Left lung (tissue), 10 donors: ENCODE data around the gene CLDN7. TPM values are rescaled to one million over a fixed set of nuclear protein-coding genes. Genes with fewer than 3 reads are reported as not detected.
A peak's percentile ranks its signal among the peaks of the same experiment; 100 is the strongest.

Source experiments
- ATAC-seq: fragments of 200-7000 bp; cut with Tn5 transposase; one replicate; pipeline ENCODE4 v1.9.1; 2020; ENCODE audit warnings: moderate library complexity
- DNase-seq, 4 donors: peaks; one replicate each; pipeline ENCODE4 v3.0.0-alpha.2; 2013 to 2020
- H3K27ac ChIP-seq, 2 donors: fragments of 200-600 bp; sonication (generic) in 1 of 2; one replicate each; pipeline versions ENCODE4 v1.5.0 to v1.8.0; 2020 to 2021
- H3K27me3 ChIP-seq, 2 donors: fragments of 200-600 bp; sonication (generic) in 1 of 2; one replicate each; pipeline versions ENCODE4 v1.5.0 to v1.8.0; 2020 to 2021
- H3K36me3 ChIP-seq, 2 donors: fragments of 200-600 bp; sonication (generic) in 1 of 2; one replicate each; pipeline versions ENCODE4 v1.5.0 to v1.8.0; 2020 to 2021
- H3K4me1 ChIP-seq, 2 donors: fragments of 200-600 bp; one replicate each; pipeline ENCODE4 v1.8.0; 2021
- H3K4me3 ChIP-seq, 2 donors: fragments of 200-600 bp; sonication (generic) in 1 of 2; one replicate each; pipeline versions ENCODE4 v1.5.0 to v1.8.0; 2020 to 2021; ENCODE audit warnings: mild to moderate bottlenecking in 1 of 2
- H3K9me3 ChIP-seq, 2 donors: fragments of 200-600 bp; sonication (generic) in 1 of 2; one replicate each; pipeline versions ENCODE4 v1.5.0 to v1.8.0; 2020 to 2021
- intact Hi-C, 2 donors: fragments of 100-400 bp; cut with DNase I; formaldehyde crosslinking; loops; one replicate each; pipeline versions ENCODE4 v1.11.2 to v1.14.2; 2022
- polyA plus RNA-seq, 6 donors: library from polyadenylated mRNA; unstranded; fragments of 120-200 nt; gene quantifications; one replicate each; pipeline ENCODE4 v1.2.1, GENCODE V29; 2013; ENCODE audit not compliant: insufficient read length in 6 of 6
- total RNA-seq, 2 donors: library from RNA; stranded (reverse); fragmentation: NEBNext Ultra II Directional; extraction: Animal tissue kit (Norgen Biotek cat#: 25700); gene quantifications; one replicate each; pipeline ENCODE4 v1.2.1, GENCODE V29; 2021
- TF ChIP-seq, protein P1 (sequence below), 2 donors: fragments of 200-600 bp; sonication (generic) in 1 of 2; IDR thresholded peaks; one replicate each; pipeline versions ENCODE4 v1.5.0 to v1.8.0; 2021; ENCODE audit warnings: antibody characterized with exemption in 2 of 2
- donor health status: DM: no; HTN: yes; CAD: no.
- donor health status: DM: no; HTN: no; CAD: no.

CLDN7 gene
- total and polyA plus RNA-seq, 8 donors: 26.0 to 197 (median 36.5) TPM

DNA sequence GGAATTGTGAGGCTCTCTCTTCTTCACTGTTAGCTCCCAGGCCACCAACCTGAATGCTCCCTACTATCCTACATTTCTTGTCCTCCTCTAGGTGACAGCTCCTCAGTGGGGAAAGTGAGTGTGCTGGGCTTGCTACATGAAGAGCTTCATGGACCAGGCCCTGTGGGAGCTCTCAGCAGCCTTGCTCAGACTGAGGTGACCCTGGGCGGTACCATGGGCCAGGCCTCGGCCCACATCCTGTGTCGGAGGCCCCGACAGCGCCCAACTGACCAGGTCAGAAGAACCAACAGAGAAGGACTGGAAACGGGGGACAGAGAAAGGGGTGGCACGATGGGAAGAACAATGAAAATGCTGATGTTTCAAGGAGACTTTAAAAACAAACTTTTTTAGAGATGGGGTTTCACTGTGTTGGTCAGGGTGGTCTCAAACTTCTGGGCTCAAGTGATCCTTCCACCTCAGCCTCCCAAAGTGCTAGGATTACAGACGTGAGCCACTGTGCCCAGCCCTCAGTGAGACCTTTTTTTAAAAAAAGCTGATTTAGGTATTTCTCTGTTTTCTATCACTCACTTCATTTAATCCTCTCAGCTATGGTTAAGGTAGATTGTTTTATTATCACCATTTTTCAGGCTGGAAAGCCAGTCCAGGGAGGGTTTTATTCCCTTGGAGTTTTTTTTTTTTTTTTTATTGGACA is 5.4 kb downstream of the CLDN7 start:
- peak in 1 of 4 donors; percentile 62 for DNase-seq
- Histone ChIP-seq H3K36me3 (peaks cover 0 to 65% of the 10 kb centered on the region in 2 donors), H3K9me3 (no peaks in the 10 kb centered on the region), H3K27me3 (peaks cover 2 to 17% of the 10 kb centered on the region in 2 donors), H3K27ac (no peak overlapping the region), H3K4me3 (no peak overlapping the region), H3K4me1 (peaks cover 9 to 38% of the 10 kb centered on the region in 2 donors)
- TF ChIP-seq, protein P1, sequence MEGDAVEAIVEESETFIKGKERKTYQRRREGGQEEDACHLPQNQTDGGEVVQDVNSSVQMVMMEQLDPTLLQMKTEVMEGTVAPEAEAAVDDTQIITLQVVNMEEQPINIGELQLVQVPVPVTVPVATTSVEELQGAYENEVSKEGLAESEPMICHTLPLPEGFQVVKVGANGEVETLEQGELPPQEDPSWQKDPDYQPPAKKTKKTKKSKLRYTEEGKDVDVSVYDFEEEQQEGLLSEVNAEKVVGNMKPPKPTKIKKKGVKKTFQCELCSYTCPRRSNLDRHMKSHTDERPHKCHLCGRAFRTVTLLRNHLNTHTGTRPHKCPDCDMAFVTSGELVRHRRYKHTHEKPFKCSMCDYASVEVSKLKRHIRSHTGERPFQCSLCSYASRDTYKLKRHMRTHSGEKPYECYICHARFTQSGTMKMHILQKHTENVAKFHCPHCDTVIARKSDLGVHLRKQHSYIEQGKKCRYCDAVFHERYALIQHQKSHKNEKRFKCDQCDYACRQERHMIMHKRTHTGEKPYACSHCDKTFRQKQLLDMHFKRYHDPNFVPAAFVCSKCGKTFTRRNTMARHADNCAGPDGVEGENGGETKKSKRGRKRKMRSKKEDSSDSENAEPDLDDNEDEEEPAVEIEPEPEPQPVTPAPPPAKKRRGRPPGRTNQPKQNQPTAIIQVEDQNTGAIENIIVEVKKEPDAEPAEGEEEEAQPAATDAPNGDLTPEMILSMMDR (IDR thresholded peaks at IDR 0.05): no peak
- intact Hi-C loops: no loop called here
- ATAC-seq: no peak

DNA sequence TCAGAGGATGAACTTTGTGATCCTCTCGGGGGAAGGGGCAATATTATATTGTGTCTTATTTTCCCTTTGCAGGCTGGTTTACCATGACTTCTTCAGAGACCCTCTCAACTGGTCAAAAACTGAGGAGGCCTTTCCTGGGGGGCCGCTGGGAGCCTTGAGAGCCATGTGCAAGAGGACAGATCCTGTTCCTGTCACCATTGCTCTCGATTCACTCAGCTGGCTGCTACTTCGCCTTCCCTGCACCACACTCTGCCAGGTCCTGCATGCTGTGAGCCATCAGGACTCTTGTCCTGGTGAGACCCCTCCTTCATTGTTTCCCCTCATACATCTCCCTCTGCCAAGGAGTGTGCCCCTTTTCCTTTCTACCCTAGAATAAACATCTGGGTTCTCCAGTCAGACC is 7.8 kb downstream of the CLDN7 start:
- intact Hi-C loops: no loop called here
- Histone ChIP-seq H3K4me1 (peaks cover 18 to 33% of the 10 kb centered on the region in 2 donors), H3K27me3 (no peaks in the 10 kb centered on the region), H3K36me3 (peaks cover 0 to 56% of the 10 kb centered on the region in 2 donors), H3K9me3 (no peaks in the 10 kb centered on the region), H3K27ac (no peak overlapping the region), H3K4me3 (no peak overlapping the region)
- no peak for DNase-seq
- TF ChIP-seq, protein P1 (IDR thresholded peaks at IDR 0.05): no peak
- ATAC-seq: no peak

DNA sequence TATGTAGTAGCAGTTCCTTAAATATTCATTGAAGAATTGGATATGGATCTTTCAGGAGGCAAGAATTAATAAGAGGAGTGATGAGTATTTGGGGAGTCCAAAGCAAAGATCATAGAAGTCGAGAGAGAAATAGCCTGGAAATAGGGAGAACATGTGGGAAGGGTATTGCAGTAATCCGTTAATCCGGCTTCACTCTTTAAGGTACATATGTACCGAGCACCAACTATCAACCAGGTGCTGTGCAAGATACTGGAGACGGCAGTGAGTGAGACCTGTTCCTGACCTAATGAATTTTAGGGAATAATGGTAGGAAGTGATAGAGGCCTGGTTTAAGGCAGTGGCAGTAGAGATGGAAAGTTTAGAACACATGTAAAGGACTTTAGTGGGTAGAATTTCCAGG is 9.2 kb downstream of the CLDN7 start:
- TF ChIP-seq, protein P1 (IDR thresholded peaks at IDR 0.05): no peak
- peaks cover 18 to 39% of the 10 kb centered on the region in 2 donors for H3K4me1 ChIP-seq
- ATAC-seq (no peak), DNase-seq (no peak)
- intact Hi-C loops: no loop called here
- H3K27me3 ChIP-seq: no peaks in the 10 kb centered on the region
- H3K9me3 ChIP-seq: no peaks in the 10 kb centered on the region
- H3K36me3 ChIP-seq: peaks cover 0 to 42% of the 10 kb centered on the region in 2 donors
- H3K4me3 ChIP-seq: peak overlapping the region; percentile 83 to 95
- peak overlapping the region; percentile 99 to 100 for H3K27ac ChIP-seq

DNA sequence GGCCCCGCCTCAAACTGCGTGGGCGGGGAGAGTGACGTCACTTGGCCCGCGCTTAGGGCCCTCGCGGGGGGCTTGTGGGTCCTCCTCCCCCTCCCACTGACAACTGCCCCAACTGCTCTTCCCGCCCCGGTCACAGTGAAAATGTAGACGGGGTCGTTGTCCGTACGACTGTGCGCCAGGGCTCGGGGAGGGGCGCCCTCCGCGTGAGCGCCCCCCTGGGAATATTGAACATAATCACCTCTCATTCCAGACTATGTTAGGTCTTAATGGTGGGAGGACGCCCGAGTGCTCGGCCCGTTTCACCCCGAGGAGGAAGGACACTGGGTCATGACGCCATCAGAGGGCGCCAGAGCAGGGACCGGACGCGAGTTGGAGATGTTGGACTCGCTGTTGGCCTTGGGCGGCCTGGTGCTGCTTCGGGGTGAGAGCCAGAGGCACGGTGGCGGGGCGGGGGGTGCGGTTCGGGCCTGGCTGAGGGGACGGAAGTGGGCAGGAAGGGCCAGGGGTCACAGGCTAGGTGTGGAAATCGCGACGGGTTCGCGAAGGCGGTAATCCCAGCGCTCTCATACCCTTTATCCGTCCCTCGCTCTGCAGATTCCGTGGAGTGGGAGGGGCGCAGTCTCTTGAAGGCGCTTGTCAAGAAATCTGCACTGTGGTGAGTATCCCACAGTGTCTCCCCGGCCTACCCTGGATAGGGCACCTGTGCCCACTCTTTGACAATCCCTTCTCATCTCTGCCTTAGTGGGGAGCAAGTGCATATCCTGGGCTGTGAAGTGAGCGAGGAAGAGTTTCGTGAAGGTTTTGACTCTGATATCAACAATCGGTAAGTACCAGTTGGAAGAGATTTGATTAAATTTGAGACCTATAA is 9.9 kb downstream of the CLDN7 start, which contains the start of gene ELP5:
Gene ELP5, plus strand, starts transcription at position 40 of the 868 bp plus-strand sequence. Its CDS starts 336 bp downstream, at position 376.
- ATAC-seq (peak; percentile 81), DNase-seq (peak; percentile 94 to 98 (median 96))
- intact Hi-C loops: no loop called here
- TF ChIP-seq, protein P1 (IDR thresholded peaks at IDR 0.05): no peak
- Histone ChIP-seq H3K27ac (peak within 1 kb of the TSS; percentile 99 to 100), H3K27me3 (no peaks in the 10 kb centered on the region), H3K4me3 (peak within 1 kb of the TSS; percentile 83 to 95), H3K36me3 (peaks cover 0 to 35% of the 10 kb centered on the region in 2 donors), H3K4me1 (peaks cover 18 to 46% of the 10 kb centered on the region in 2 donors), H3K9me3 (no peaks in the 10 kb centered on the region)
